Measurements from ENCODE around the gene LRCOL1.

Gene LRCOL1

DNA sequence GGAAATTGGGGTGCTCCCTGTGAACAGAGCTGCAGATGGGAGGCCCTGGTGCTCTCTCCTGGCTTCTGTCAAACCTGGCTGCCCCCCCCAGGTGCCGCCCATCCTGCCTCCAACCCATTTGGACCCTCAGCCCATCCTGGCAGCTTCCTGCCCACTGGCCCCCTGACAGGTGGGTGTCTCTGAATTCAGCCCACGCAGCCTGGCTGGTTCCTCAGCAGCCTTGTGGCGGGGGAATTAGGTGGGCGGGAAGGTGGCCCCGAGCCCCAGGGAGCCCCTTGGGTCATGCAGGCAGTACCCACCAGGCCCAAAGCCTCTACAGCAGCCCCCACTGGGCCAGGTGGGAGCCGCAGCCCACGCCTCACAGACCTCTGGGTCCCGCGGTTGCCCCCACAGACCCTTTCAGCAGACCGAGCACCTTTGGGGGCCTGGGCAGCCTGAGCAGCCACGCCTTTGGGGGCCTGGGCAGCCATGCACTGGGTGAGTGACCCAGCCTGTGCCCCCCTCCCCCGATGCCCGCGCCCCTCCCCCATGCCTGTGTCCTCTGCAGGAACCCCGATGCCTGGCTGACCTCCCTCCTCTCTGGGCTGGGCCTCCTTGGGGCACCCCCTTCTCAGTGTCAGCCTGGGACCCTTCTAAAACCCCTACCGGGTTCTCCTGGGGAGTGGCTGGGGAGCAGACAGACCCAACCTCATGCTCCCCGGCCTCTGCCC, 28.9 kb downstream of the LRCOL1 start:
- no peak for DNase-seq

DNA sequence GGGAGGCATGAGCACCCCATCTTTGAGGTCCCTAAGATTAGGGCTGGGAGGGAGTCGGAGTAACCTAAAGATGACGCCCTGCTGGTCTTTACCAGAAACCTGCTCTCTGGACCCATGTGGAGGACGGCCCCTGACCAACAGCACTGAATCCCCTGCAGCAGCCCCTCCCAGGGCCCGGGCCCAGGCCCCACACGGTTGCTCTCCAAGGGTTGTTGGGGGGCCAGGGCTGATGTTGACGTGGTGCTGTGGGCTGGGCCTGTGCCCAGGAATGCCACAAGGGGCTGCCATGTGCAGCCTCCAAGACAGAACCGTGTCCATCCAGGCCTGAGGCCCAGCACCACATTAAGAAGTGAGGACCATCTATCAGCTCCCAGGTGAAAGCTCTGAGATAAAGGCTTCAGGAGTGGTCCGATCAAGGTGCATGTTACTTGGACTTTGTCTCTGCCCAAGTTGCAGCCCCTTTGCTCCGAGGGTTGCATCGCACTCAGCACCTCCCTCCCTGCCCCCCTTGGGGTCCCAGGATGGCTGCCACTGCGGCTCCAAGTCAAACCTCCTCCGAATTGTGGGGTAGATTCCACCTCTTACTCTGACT, 29.6 kb downstream of the LRCOL1 start:
- no peak for DNase-seq

DNA sequence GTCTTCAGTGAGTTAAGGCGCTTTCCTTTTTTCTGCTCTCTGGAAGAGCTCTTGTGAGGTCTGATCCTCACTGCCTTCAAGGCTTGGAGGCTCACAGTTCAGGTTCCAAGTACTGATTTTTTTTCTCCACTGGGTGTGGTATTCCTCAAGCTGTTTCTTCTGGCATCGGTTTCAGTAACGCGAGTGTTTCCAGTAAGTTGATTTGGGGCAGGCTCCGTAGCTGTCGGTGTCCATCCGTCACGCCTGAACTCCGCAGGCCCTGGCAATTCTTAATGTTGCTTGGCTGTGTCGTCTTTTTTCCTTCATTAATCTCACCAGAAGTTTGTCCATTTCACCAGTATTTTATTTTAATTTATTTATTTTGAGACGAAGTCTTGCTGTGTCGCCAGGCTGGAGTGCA, 30.6 kb downstream of the LRCOL1 start:
- no peak for DNase-seq

DNA sequence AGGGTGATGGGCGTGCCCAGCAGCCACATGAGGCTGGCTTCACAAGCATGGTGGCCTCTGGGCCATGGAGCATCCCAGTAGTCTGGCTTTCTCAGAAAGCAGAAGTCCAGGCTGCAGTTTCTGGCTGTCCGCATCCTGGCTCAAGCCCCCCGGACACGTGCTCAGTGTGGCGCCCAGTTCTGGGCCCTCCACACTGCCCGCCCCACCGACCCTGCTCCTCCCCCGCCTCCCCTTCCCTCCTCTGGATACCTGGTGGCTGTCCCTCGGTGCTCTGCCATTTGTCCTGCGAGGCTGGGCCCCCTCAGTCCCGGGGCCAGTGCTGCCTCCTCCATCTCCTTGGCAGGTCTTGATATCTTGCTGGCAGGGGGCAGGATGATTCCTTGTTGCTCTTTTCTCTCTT, 31.6 kb downstream of the LRCOL1 start:
- no peak for DNase-seq

DNA sequence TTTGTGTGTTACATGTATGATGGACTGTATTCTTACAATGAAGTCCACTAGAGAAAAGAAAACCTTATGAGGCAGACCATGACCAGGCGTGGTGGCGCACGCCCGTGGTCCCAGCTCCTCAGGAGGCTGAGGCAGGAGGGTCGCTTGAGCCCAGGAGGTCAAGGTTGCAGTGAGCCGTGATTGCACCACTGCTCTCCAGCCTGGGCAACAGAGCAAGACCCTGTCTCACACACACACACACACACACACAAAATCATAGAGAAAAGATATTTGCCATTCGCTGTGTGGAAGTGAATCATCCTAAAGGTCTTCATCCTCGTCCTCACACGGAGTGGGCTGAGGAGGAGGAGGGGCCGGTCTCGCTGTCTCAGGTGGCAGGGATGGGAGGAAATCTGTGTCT, 32.3 kb downstream of the LRCOL1 start:
- DNase-seq, result no peak

DNA sequence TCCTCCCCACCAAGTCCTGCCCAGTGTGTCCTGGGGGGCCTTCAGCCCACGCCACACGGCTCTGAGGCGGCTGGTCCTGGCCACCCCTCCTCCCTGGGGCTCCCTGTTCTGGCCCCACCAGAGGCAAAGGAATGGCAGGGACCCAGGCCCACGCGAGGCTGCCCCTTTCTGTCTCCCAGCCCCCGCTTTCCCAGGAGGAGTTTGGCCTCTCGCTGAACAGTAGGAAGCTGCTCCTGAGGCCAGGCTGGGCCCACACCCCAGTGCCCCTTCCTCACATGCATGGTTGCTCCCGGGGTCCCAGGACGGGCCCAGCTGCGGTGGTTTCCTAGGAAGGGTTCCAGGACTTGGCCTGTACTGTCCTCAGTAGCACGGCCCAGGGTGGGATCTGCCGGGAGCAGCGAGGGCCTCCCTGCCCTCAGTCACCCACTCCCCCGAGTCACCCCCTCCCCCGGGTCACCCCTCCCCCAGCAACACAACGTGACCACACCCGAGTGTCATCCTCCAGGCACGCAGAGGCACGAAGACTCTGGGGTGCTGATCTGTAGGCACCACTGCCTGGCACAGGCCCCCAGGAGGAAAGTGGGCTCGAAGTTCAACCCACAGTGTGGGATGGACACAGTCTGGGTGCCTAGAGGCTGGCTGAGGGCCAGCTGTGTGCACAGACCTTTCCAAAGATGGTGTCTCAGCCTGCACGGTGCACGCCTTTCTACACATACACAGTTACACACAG, 33.0 kb downstream of the LRCOL1 start:
- no peak for DNase-seq

DNA sequence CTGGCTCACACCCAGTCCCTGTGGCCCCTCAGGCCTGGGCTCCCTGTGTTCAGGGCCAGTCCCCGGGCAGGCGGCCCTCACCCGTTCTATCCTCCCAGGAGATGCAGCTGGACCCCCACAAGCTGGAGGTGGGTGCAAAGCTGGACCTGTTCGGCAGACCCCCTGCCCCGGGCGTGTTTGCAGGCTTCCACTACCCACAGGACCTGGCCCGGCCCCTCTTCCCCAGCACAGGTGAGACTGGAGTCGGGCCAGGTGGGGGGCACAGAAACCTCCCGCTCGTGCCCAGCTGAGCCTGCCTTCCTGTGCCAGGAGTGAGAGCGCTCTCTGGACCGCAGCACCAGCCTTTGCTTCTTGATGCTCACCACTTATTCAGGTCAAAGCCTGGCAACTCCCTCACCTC, 33.7 kb downstream of the LRCOL1 start:
- DNase-seq, result no peak

DNA sequence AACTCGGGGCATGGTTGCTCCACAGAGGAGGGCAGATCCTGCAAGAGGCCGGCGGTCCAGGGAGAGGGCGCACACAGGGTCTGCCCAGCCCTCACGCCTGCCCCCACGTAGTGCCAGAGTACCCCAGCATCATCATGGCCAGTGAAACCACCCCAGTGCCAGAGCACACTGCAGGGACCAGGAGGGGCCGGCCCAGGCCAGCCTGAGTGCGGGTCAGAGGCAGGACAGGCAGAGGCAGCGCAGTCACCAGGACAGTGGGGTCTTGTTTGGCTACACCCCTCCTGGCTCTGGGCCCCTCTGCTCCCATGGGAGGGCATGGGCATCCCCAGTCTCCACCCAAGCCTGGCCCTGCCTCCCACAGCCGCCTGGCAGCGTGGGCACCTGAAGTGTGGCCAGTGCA, 34.7 kb downstream of the LRCOL1 start:
- no peak for DNase-seq

DNA sequence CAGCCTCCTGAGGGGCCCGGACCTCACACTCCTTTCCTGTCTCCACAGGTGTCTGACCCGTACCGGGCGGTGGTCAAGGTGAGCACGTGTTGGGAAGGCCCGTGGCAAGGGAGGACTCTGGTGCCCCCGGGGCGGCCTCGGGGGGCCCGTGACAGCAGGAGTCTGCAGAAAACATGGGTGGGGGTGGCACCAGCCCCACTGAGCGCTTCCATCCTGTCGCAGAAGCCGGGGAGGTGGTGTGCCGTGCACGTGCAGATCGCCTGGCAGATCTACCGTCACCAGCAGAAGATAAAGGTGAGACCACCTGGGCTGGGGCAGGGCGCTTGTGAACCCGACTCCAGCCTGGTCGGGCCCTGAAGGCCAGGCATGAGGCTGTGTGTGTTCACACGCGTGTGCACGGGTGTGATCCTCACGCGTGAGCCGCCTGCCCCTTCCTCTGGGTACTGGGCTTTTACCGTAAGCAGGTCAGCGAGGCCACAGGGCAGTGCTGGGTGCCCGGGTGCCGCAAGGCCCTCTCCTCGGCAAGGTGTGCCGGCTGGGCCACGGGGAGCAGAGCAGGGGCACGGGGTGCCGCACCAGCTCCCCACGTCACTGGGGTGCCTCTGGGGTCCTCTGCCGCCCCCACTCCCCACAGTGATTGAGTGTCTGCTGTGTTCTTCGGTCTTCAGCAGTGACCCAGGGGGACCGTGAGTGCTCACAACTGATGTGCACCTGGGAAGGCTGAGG, 35.9 kb downstream of the LRCOL1 start:
- no peak for DNase-seq

DNA sequence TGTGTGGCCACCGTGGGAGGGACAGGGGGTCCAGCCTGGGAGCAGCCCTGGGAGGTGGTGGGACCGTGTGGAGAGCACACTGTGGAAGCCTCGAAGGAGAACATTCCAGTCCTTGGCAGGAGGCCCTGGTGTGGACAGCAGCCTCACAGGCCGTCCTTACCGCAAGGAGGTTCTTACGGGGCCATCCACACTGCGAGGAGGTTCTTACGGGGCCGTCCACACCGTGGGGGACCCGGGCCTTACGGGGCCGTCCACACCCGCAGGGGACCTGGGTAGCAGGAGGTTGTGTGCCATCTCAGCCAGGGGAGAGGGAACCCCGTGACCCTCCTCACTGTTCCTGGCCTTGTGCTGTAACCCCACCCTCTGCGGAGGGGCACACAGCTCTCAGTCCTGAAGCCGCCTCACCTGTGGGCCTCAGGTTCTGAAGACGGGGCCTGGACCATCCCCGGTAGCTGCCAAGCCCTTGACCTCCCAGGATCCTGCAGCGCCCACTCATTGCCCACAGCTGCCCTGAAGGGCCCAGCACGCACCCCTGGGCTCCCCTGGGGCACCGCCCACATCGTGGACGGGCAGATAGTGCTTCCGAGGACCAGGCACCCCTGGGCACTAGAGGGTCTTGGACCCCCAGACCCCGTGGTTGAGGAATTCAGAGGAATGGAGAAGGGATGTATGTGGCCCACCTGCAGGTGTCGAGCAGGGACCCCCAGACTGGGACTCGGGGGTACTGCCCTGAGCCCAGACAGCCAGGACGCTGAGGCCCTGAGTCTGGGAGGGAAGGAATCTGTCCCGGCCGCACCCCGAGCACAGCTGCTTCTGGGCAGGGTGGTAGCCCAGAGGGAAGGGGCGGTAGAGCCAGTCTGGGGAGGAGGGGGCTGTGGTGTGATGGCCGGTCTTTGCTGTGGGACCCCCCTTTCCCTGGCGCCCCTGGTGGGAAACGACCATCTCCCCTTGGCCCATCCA, 37.3 kb downstream of the LRCOL1 start:
- DNase-seq, result no peak

DNA sequence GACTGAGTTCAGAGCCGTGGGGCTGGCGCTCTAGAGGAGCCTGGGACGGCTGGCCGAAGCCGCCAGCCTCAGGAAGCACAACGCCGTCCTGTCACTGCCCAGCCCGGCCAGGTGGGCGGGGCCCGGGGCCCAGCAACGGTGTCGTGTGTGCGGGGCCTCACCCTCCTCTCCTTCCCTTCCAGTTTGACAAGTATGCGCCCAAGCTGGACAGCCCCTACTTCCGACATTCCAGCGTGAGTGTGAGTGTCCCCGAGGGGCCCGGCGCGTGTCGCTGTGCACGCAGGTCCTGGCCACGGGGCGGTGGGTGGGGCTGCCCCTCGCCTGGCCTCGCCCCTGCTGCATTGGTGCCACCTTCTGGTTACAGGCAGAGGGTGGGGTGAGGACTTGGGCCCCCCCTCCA, 38.3 kb downstream of the LRCOL1 start:
- no peak for DNase-seq

DNA sequence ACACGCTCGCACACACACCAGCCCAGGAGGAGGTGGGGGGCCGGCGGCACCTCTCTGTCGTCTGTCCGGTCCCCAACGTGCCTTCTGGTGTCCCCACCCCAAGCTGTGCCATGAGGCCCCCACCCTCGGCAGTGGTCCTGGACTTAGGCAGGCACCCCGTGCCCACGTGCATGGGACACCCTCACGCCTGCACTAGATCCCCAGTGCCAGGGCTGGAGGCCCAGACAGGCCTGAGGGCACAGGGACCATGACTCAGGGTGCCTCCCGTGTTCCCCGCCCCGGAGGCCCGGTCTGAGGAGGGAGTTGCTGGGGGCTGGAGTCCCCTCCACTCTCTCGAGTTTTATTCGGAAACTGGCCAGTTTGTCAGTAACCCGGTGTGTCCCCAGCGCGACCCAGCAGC, 38.8 kb downstream of the LRCOL1 start:
- DNase-seq, result no peak

DNA sequence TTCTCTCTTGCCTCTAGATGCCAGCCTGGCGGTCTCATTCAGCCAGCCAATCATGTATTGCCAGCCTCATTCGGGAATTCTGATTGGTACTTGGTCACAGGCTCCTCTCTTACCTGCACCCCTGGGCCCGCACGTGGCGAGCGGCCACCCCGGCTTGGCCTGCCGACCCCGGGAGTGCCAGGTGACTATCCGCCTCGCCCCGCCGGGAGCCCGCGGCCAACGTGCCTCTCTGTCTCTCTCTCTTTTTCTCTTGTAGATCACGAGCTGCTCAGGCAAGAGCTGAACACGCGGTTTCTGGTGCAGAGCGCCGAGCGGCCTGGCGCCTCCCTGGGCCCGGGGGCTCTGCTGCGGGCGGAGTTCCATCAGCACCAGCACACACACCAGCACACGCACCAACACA, 39.3 kb downstream of the LRCOL1 start:
- DNase-seq, result no peak

DNA sequence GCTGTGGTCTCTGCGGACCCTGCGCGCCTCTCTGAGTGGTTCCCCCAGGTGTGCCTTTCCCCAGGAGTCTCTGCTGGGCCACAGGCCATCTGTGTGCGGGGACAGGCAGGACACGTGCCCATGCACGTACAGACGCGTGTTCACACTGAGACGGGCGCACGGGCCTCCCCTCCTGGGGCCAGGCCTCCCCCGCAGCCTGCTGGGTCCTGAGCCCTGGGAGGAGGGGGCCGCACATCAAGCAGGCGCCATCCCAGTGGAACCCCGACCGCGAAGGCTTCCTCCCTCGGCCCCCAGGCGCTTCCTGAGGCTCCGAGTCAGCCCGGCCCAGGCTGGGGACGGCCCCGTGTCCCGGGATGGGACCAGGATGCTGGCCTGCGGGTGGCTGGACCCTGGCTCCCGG, 39.7 kb downstream of the LRCOL1 start:
- no peak for DNase-seq

DNA sequence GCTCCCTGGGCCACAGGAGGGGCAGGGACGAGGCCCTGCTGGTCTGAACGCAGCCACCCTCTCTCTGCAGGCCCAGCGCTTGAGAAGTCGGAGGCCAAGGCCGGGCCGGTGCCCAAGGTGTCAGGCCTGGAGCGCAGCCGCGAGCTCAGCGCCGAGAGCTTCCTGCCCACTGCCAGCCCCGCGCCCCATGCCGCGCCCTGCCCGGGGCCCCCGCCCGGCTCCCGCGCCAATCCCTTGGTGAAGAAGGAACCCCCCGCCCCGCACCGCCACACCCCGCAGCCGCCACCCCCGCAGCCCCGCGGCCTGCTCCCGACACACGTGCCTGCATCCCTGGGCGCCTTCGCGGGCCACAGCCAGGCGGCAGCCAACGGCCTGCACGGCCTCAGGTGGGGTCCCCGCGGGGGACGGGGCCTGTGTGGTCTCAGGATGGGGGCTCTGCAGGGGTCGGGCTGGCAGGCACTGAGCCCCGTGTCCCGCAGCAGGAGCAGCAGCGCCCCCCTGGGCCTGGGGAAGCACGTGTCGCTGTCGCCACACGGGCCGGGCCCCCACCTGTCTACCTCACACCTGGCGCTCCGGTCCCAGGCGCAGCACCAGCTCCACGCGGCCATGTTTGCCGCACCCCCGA, 40.4 kb downstream of the LRCOL1 start:
- DNase-seq, result no peak

DNA sequence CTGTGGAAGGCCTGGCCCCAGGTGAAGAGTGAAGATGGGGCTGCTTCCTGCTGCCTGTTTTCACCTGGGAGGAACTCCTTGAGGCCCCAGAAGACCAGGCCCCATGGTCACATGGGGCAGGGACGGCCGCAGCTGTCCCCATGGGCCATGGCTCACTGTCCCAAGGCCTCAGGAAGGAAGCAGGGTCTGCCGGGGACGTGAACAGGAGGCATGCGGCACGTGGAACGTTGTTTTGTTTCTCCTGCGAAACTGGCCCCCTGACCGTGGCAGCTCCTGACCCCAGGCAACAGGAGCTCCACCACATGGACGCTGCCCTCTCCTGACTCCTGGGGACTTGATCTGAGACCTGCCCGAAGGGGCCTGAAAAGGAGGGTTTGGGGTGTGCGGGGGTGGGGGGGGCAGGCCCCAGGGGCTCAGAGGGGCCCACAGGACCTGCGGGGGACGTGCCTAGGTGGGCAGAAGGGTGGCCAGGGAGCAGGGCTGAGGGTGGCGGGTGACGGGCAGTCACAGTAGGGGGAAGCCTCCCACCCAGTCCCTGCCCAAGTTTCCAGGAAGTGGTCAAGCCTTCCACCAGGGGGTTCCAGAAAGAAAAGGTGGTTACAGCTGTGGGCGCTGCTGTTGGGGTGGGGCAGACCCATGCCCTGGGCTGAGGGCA, 41.4 kb downstream of the LRCOL1 start:
- no peak for DNase-seq

DNA sequence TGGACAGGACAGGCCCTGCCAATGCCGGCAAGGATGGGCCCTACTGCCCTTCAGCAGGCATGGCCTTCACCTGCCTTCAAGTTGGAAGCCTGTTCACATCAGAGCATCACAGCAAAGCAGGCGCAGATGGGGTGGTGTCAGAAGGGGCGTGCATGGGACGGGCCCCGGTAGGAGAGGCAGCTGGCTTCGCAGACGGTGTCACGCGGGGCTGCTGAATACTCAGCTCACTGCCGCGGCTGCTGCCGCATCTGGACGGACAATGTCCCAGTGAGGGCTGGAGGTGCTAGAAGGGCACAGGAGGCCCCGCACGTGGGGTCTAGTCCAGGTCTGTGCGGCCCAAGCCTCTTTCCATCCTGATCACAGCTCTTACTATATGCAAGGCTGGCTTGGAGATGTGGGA, 42.1 kb downstream of the LRCOL1 start:
- no peak for DNase-seq

DNA sequence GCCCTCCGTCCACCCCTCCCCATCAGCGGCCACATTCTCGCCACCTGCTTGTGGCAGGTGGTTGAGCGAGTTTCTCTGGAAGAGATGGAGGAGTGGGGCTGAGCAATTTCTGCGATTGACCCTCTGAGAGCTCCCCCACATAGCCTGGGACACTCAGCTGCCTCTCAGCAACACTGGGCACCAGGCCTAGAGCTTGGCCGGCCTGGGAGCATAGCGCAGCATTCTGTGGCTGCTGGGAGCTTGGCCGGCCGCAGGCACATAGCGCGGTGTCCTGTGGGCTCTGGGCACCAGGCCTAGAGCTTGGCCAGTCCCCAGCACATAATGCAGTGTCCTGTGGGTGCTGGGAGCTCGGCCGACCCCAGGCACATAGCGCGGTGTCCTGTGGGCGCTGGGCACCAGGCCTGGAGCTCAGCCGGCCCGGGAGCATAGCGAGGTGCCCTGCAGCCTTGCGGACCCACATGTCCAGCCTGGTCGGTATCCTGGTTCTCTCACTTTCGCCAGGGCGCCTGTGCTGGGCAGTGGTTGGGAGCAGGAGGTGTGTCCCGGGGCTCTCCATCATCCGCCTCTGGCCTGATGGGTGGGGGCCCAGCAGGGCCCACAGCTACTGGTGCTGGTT, 43.8 kb downstream of the LRCOL1 start:
- DNase-seq, result no peak

DNA sequence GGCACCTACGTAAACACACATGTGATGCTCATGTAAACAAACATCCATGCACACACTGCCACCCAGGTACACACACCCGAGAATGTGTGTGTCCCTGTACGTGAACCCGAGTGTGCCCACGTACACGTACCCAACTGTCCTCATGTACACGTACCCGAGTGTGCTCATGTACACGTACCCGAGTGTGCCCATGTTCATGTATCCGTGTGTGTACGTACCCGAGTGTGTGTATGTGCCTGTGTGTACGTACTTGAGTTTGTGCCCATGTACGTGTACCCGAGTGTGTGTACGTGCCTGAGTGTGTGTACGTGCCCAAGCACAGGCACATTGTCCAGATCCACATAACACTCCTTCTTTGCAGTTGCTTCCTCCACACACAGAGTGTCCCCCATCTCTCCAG, 45.0 kb downstream of the LRCOL1 start:
- no peak for DNase-seq

DNA sequence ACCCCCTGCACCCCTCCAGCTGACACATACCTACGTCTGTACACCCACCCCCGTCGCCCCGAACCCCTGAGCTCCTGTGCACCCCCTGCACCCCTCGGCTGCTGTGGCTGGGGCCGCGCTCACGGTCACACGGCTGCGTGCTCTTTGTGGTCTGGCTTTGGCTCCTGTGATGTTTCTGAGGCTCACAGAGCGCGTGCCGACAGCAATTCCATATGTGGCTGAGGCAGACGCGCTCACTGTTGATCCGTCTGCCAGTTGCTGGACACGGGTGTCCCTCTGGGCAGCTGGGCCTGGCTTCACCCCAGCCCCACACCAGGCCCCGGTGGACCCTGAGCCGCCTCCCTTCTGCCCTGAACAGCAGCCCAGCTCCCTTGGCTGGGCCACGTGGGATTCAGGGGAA, 46.5 kb downstream of the LRCOL1 start:
- no peak for DNase-seq

DNA sequence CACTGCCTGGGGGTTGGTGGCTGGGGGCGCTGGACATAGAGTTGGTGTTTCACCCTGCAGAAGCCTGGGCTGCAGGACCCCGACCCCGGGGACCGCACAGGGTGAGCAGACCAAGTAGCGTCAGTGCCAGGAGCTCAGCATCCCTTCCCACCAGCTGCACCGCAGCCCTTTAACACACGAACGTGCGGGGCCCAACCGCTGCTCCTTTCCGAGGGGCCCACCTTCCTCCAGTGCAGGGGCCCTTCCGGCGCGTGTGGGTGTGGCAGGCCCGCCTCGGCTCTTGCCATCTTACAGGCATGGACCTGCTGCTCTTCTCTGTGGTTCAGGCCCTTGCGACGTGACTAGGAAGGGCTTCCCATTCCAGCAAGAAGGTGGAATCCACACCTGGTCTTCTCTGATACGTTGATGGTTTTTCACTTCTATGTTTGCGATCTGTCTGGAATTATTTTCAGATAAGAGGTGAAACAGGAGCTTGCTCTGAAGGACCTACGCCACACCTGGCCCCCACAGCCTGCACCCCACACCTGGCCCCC, 47.8 kb downstream of the LRCOL1 start:
- DNase-seq, result no peak
